Stimulated activated CD8-positive, alpha-beta memory T cell treated with anti-CD3 and anti-CD28 coated beads, Interleukin-12 subunit alpha, Interleukin-12 subunit beta, amount 100 ng/mL, for 24 hours (primary cell): ENCODE results near the gene PCDHGC4.

Experiments
- DNase-seq: peaks from one replicate; pipeline ENCODE4 v3.0.0-alpha.2; 2020; ENCODE audit errors: extremely low read depth

Gene PCDHGC4

DNA sequence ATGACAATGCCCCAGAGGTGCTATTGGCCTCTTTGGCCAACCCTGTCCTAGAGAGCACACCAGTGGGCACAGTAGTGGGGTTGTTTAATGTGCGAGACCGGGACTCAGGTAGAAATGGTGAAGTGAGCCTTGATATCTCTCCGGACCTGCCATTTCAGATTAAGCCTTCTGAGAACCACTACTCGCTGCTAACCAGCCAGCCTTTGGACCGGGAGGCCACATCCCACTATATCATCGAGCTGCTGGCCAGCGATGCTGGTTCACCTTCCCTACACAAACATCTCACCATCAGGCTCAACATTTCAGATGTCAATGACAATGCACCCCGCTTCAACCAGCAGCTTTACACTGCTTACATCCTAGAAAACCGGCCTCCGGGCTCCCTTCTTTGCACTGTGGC is 5.4 kb downstream of the PCDHGC4 start:
- no peak for DNase-seq

DNA sequence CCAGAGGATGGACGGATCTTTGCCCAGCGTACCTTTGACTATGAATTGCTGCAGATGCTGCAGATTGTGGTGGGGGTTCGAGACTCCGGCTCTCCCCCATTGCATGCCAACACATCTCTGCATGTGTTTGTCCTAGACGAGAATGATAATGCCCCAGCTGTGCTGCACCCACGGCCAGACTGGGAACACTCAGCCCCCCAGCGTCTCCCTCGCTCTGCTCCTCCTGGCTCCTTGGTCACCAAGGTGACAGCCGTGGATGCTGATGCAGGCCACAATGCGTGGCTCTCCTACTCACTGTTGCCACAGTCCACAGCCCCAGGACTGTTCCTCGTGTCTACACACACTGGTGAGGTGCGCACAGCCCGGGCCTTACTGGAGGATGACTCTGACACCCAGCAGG is 5.9 kb downstream of the PCDHGC4 start:
- DNase-seq: no peak

DNA sequence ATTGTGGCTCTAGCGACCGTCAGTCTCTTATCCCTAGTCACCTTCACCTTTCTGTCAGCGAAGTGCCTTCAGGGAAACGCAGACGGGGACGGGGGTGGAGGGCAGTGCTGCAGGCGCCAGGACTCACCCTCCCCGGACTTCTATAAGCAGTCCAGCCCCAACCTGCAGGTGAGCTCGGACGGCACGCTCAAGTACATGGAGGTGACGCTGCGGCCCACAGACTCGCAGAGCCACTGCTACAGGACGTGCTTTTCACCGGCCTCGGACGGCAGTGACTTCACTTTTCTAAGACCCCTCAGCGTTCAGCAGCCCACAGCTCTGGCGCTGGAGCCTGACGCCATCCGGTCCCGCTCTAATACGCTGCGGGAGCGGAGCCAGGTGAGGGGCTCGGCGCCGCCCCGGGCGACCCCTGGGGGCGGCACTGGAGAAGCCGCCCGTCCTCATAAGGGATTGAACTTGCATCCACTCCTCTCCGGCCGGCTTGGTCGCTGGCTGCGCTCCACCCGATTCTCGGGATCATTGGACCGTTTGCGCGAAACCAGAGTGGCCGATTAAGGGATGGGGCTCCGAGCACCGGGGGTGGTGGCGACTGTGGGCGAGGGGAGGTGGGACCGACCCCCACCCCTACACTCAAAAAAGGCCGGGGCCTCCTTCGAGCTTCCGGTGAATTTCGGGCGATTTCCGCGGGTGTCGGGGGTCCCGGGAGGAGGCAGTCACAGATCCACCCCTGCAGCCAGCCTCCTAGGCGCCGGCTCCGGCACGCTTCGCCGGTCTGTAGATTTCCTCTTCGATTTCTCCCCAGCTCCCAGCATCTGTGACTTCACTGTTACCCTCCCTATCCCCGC is 6.7 kb downstream of the PCDHGC4 start:
- DNase-seq: no peak

DNA sequence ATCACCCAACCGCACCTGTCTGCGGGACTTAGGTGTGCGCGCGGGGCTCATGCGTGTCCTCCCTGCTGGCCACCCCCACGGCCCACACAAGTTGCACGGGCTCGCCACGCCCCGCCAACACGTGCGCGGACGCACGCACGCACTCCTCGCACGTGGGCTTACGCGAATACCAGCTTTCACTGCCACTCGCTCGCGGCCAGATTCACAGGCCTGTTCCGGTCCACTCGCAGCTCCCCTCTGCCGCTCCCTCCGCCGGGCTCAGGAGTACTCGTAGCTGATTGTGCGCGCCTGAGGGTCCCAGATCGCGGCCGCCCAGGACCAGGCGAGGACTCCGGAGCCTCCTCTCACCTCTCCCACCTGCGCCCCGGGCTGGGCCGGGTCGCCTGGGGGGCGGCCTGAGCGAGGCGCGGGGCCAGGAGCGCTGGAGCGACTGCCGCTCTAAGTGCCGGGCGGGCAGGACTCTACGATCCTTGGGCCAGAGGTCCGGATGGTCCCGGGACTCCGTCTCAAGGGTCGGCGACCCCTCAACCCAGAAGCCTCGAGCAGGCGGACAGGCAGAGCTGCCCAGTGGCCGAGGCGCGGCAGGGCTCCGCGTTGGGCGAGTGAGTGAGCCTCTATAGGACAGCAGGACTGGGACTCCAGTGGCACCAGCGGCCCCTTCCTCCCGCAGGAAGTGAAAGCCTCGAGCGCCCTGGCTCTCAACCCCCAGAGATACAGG is 7.5 kb downstream of the PCDHGC4 start:
- DNase-seq: no peak

- DNase-seq: no peak
Observed at GRCh38 chr5:141493500-141494422, 8.9 kb downstream of the PCDHGC4 start.

DNA sequence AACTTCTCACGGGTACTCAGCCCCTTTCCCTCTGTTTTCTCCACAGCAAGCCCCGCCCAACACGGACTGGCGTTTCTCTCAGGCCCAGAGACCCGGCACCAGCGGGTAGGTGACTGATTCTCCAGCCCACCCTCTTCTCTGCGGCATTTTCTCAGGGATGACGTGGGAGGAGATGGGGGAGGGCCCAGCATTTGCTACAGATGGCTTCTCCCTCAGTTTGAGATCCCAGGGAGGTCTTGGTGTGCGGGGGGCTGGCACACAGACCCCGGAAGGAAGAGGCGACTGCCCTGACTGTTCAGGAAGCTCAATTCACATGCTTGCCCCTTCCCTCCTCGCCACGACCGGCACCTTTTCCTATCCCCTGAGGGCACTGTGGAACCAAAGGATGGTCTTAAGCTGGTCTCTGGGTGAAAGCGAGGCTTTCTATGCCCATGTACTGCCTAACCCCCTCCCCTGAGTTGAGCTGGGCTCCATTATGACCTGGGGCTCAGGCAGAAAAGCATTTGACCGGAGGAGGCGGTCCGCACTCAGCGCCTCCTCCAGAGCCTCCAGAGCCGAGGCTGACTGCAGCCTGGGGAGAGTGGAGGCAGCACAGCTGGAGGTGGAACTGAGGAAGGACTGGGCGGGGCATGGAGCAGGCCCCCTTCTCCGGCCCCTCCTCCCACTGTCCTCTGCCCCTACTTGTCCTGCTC is 10.1 kb downstream of the PCDHGC4 start:
- no peak for DNase-seq

GRCh38 chr5:141495453-141495811 is 10.6 kb downstream of the PCDHGC4 start:
- DNase-seq: no peak

DNA sequence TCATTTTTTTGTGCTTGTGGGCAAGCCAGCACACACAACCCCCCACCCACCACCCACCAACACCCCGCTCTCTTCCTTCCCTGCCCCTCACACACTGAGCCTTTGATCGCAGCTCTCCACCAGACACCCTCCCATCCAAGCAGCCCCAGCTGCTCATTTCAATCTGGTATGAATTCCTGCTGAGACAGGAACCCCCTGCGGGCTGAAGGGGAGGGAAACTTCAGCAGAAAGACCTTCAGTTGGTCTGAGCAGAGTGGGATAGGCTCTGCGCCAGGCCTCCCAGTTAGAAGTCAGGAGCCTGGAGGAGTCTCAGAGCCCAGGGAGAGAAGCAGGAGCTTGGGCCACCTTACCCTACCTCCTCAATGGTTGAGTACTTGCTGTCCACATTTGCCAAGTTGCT is 11.2 kb downstream of the PCDHGC4 start:
- no peak for DNase-seq

DNA sequence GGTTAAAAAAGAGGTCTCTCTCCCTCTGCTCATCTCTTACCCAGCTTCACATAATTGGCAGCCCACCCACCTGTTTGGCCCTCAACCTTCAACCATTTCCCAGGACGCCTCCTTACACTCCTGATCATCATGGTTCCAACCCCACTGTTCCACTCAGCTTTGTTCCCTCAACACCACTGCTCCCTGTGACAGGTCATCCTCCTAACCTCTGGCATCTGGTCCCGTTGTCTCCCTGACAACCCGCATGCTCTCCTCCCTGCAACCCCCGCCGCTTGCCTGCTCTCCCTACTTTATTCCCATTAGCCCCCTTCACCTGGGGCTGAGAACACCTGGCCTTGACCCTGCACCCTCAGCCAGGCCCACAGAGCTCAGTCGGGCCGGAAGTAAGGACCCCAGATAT is 16.9 kb downstream of the PCDHGC4 start:
- no peak for DNase-seq

DNA sequence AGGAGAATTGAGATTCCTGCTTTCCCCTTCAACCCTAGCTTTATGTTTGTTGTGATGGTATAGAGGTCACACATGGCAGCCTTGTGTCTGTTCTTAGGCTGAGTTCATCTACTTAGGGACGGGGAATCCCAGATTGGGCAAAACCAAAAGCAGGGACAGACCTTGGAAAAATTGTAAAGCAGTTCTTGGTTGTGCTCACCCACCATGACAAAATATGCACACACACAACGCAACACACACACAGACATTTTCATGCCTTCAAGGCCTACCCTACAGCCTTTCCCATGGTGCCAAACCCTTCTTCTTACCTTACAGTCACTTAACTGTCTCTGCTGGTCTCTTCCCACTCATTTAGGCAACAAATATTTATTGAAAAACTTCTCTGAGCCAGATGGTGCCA is 18.9 kb downstream of the PCDHGC4 start:
- no peak for DNase-seq

GRCh38 chr5:141504216-141504615 is 19.4 kb downstream of the PCDHGC4 start:
- no peak for DNase-seq

DNA sequence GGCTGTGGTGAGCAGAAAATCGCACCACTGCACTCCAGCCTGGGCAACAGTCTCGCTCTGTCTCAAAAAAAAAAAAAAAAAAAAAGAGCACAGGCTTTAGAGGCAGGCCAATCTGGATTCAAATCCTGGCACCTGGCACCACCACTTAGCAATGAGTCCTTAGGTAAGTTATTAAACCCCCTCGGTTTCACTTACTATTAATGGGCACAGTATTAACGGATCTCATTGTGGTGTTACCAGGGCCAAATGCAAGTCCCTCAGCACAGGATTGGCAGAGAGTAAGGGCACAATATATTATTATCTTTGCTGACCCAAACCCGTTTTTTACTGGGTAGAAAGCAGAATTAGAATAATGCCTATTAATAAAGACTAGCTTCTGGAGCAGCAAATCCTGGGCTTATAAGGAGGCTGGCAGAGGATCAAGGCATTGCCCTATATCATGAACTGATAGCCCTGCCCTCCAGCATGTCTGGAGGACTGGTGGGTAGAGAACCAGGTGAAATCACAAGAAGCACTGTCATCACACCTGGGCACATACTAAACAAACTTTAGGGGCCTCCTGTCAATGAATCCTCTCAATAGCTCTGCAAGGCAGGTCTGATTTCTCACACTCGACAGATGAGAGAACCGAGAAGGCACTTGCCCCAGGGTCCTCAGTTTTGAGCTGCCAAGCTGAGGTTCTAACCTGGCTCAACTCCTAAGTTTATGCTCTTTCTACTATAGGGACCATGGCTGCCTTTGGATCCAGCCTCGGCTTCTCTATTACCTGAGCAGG is 21.7 kb downstream of the PCDHGC4 start:
- DNase-seq: no peak

GRCh38 chr5:141507387-141508091 is 22.7 kb downstream of the PCDHGC4 start:
- DNase-seq: no peak

- no peak for DNase-seq
Observed at GRCh38 chr5:141508440-141508797, 23.6 kb downstream of the PCDHGC4 start.

DNA sequence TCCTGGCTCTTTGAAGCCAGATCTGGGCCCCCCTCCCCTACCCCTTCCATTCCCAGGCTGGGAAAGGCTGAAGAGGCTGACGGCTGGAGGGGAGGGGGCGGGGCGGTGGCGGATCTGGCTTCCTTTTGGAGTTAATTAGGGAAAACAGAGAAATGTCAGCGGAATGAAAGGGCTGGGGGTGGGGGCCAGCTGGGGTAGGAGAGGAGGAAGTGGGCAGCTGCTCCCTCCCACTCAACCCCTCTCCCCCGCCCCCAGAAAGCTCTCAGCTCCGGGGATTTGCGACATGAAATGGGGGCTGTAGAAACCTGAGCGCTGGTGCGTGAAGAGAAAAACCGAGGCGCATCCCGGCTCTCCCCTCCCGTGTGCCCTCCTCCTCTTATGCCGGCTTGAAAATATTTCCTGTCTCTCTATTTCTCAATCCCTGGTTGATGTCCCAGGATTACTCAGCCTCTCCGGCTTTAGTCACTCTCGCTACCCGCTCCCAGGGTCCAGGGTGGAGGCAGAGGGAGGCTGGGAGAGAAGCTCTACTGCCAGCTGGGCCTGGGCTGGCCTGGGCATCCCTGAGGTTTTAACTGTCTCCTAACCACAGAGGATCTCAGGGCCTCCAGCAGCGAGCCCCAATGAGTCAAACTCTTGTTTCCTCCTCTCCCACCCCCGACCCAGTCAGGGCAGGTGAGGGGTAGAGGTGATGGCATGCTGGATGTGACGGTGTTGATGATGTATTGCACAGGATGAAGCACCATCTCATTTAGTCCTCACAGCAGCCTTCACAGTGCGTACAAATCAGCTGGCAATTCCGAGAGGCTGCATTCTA is 24.2 kb downstream of the PCDHGC4 start:
- DNase-seq: no peak

GRCh38 chr5:141510160-141510559 is 25.3 kb downstream of the PCDHGC4 start:
- no peak for DNase-seq

DNA sequence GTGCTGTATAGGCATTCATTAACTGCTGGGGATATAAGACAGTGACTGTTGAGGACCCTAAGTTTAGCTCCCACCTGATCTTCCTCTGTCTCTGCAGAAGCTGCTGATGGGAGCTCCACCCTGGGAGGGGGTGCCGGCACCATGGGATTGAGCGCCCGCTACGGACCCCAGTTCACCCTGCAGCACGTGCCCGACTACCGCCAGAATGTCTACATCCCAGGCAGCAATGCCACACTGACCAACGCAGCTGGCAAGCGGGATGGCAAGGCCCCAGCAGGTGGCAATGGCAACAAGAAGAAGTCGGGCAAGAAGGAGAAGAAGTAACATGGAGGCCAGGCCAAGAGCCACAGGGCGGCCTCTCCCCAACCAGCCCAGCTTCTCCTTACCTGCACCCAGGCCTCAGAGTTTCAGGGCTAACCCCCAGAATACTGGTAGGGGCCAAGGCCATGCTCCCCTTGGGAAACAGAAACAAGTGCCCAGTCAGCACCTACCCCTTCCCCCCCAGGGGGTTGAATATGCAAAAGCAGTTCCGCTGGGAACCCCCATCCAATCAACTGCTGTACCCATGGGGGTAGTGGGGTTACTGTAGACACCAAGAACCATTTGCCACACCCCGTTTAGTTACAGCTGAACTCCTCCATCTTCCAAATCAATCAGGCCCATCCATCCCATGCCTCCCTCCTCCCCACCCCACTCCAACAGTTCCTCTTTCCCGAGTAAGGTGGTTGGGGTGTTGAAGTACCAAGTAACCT is 26.2 kb downstream of the PCDHGC4 start:
- DNase-seq: no peak

DNA sequence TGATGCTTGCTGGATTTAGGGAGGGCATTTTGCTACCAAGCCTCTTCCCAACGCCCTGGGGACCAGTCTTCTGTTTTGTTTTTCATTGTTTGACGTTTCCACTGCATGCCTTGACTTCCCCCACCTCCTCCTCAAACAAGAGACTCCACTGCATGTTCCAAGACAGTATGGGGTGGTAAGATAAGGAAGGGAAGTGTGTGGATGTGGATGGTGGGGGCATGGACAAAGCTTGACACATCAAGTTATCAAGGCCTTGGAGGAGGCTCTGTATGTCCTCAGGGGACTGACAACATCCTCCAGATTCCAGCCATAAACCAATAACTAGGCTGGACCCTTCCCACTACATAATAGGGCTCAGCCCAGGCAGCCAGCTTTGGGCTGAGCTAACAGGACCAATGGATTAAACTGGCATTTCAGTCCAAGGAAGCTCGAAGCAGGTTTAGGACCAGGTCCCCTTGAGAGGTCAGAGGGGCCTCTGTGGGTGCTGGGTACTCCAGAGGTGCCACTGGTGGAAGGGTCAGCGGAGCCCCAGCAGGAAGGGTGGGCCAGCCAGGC is 27.0 kb downstream of the PCDHGC4 start:
- no peak for DNase-seq
